NT2/D1 (cell line): Measurements from ENCODE around the gene SH3PXD2B.

Source experiments
- DNase-seq: peaks from one replicate; pipeline ENCODE4 v3.0.0-alpha.2; 2011; ENCODE audit warnings: low read depth, low spot score
- H3K27me3 ChIP-seq: 2 replicates; pipeline ENCODE4 v1.6.0; 2011; ENCODE audit warnings: mild to moderate bottlenecking; ENCODE audit not compliant: insufficient read length, insufficient read depth
- H3K36me3 ChIP-seq: 2 replicates; pipeline ENCODE4 v1.6.1; 2011; ENCODE audit warnings: mild to moderate bottlenecking, low read length, mixed read lengths; ENCODE audit not compliant: insufficient read depth, insufficient read length
- H3K4me1 ChIP-seq: 2 replicates; pipeline ENCODE4 v1.5.1; 2011; ENCODE audit not compliant: insufficient read depth, insufficient read length
- H3K4me3 ChIP-seq: 2 replicates; pipeline ENCODE4 v1.5.1; 2011; ENCODE audit warnings: low read depth; ENCODE audit not compliant: insufficient read length
- H3K9ac ChIP-seq: 2 replicates; pipeline ENCODE4 v1.6.0; 2011; ENCODE audit warnings: low read depth; ENCODE audit not compliant: insufficient read length
- H3K9me3 ChIP-seq: 2 replicates; pipeline ENCODE4 v1.5.1; 2011; ENCODE audit warnings: mild to moderate bottlenecking, low read length; ENCODE audit not compliant: insufficient read depth
- SUZ12 ChIP-seq: IDR thresholded peaks from 2 replicates; pipeline ENCODE4 v1.6.1; 2011; ENCODE audit not compliant: insufficient read length, insufficient read depth; ENCODE audit errors: extremely low read depth
- YY1 ChIP-seq: IDR thresholded peaks from 2 replicates; pipeline ENCODE4 v1.6.1; 2011; ENCODE audit not compliant: insufficient read length, insufficient read depth
- ZNF274 ChIP-seq: IDR thresholded peaks from 2 replicates; pipeline ENCODE4 v1.6.1; 2011; ENCODE audit warnings: mild to moderate bottlenecking, low read depth, low read length

The SH3PXD2B gene

GRCh38 chr5:172284611-172284980 lies 169.7 kb downstream of the SH3PXD2B start:
- Histone ChIP-seq H3K36me3 (peaks cover 4% of the 10 kb centered on the region), H3K27me3 (no peaks in the 10 kb centered on the region), H3K4me1 (no peaks in the 10 kb centered on the region), H3K4me3 (peak overlapping the region; percentile 72), H3K9me3 (no peaks in the 10 kb centered on the region), H3K9ac (peak overlapping the region; percentile 85)
- no peak for TF ChIP-seq SUZ12
- TF ChIP-seq ZNF274: no peak
- DNase-seq: no peak

GRCh38 chr5:172283862-172284610 lies 170.3 kb downstream of the SH3PXD2B start:
- no peaks in the 10 kb centered on the region for H3K4me1 ChIP-seq
- no peaks in the 10 kb centered on the region for H3K27me3 ChIP-seq
- H3K36me3 ChIP-seq: peaks cover 4% of the 10 kb centered on the region
- TF ChIP-seq ZNF274 (no peak), SUZ12 (no peak), YY1 (no peak)
- peak overlapping the region; percentile 72 for H3K4me3 ChIP-seq
- peak overlapping the region; percentile 85 for H3K9ac ChIP-seq
- no peaks in the 10 kb centered on the region for H3K9me3 ChIP-seq
- DNase-seq: peak; percentile 51

- peak within 1 kb of the TSS; percentile 72 for H3K4me3 ChIP-seq
- peak; percentile 36 for DNase-seq
- H3K9ac ChIP-seq: peak within 1 kb of the TSS; percentile 85
Observed at GRCh38 chr5:172283020-172283861, 171.1 kb downstream of the SH3PXD2B start, which contains the start of gene UBTD2. Gene UBTD2 (minus strand): TSS chr5:172283764. CDS start chr5:172283665, 99 bp downstream.

GRCh38 chr5:172282272-172283019 lies 171.9 kb downstream of the SH3PXD2B start:
- TF ChIP-seq ZNF274 (no peak), SUZ12 (no peak), YY1 (no peak)
- peak overlapping the region; percentile 82 for H3K9ac ChIP-seq
- H3K4me1 ChIP-seq: no peaks in the 10 kb centered on the region
- DNase-seq: no peak
- H3K4me3 ChIP-seq: peak overlapping the region; percentile 68
- H3K27me3 ChIP-seq: no peaks in the 10 kb centered on the region
- H3K9me3 ChIP-seq: no peaks in the 10 kb centered on the region
- peaks cover 4% of the 10 kb centered on the region for H3K36me3 ChIP-seq

More at GRCh38 chr5:172283020-172283861, 171.1 kb downstream of the SH3PXD2B start, which contains the start of gene UBTD2:
- no peaks in the 10 kb centered on the region for H3K27me3 ChIP-seq
- TF ChIP-seq SUZ12 (no peak), YY1 (no peak), ZNF274 (no peak)
- no peaks in the 10 kb centered on the region for H3K9me3 ChIP-seq
- H3K4me1 ChIP-seq: no peaks in the 10 kb centered on the region
- peaks cover 4% of the 10 kb centered on the region for H3K36me3 ChIP-seq

- Histone ChIP-seq H3K9me3 (no peaks in the 10 kb centered on the region), H3K27me3 (no peaks in the 10 kb centered on the region), H3K4me1 (no peaks in the 10 kb centered on the region), H3K36me3 (peaks cover 7% of the 10 kb centered on the region), H3K4me3 (peak overlapping the region; percentile 68), H3K9ac (peak overlapping the region; percentile 42)
- TF ChIP-seq ZNF274 (no peak), YY1 (no peak), SUZ12 (no peak)
- no peak for DNase-seq
Observed at GRCh38 chr5:172281346-172281745, 173.0 kb downstream of the SH3PXD2B start.

- H3K9me3 ChIP-seq: no peaks in the 10 kb centered on the region
- peaks cover 8% of the 10 kb centered on the region for H3K36me3 ChIP-seq
- TF ChIP-seq ZNF274: no peak
- TF ChIP-seq YY1: no peak
- TF ChIP-seq SUZ12: no peak
- no peak for DNase-seq
- no peak overlapping the region for H3K4me3 ChIP-seq
- peak overlapping the region; percentile 42 for H3K9ac ChIP-seq
- H3K27me3 ChIP-seq: no peaks in the 10 kb centered on the region
- H3K4me1 ChIP-seq: no peaks in the 10 kb centered on the region
Observed at GRCh38 chr5:172280929-172281328, 173.4 kb downstream of the SH3PXD2B start.

GRCh38 chr5:172280317-172280716 lies 174.0 kb downstream of the SH3PXD2B start:
- Histone ChIP-seq H3K4me3 (no peak overlapping the region), H3K9me3 (no peaks in the 10 kb centered on the region), H3K36me3 (peaks cover 8% of the 10 kb centered on the region), H3K27me3 (no peaks in the 10 kb centered on the region), H3K9ac (no peak overlapping the region), H3K4me1 (no peaks in the 10 kb centered on the region)
- DNase-seq: no peak
- TF ChIP-seq YY1: no peak
